ENCODE data around the gene ZBTB3. TPM values are rescaled to one million over a fixed set of nuclear protein-coding genes. Genes with fewer than 3 reads are reported as not detected.

ZBTB3 gene
- total and polyA plus RNA-seq, 2 donors (not counting 3 experiments of a cell fraction or from before 2014, with no cell fraction given): 3.7 to 6.9 TPM

- Histone ChIP-seq H3K27me3 (ENCODE audit: control insufficient read depth in 2 of 2, insufficient read depth in 2 of 2, low read length in 2 of 2) (no peaks in the 10 kb centered on the region), H3K4me2 (ENCODE audit: insufficient read depth, low read length) (peak overlapping the region; percentile 27), H3K27ac (ENCODE audit: insufficient read depth, low read depth, low read length) (no peak overlapping the region), H2AFZ (ENCODE audit: low read depth, low read length) (peak overlapping the region; percentile 61), H3K9me3 (replicated peaks; ENCODE audit: control insufficient read depth, insufficient read depth, low read length) (no peaks in the 10 kb centered on the region), H4K20me1 (replicated peaks; ENCODE audit: control insufficient read depth, extremely low read depth, insufficient read depth, low read length) (no peaks in the 10 kb centered on the region), H3K79me2 (ENCODE audit: control insufficient read depth, insufficient read depth, low read length) (peaks cover 10% of the 10 kb centered on the region), H3K4me3 (replicated peaks in 1 of 3; ENCODE audit: insufficient read depth in 1 of 3, low read depth in 1 of 3, low read length in 3 of 3) (peak overlapping the region in 2 of 3 experiments; percentile 67 to 71), H3K9ac (replicated peaks; ENCODE audit: extremely low read depth, insufficient read depth, low read length) (no peak overlapping the region), H3K9me1 (replicated peaks; ENCODE audit: control insufficient read depth, extremely low read depth, insufficient read depth, low read length) (no peaks in the 10 kb centered on the region), H3K36me3 (ENCODE audit: control insufficient read depth in 2 of 2, extremely low read depth in 1 of 2, insufficient read depth in 2 of 2, low read length in 2 of 2) (peaks cover 0 to 5% of the 10 kb centered on the region in 2 experiments), H3K4me1 (ENCODE audit: control insufficient read depth, extremely low read depth, insufficient read depth, low read length) (peaks cover 5% of the 10 kb centered on the region)
- BruUV-seq (replicated peaks): TSS peak; percentile 55
- no peak for DNase-seq (ENCODE audit: low read depth, low spot score)
- POLR2A ChIA-PET: interaction anchor here (0.9 to 2.0 kb wide), 12 partner anchors 9 to 107 kb away, joined by 3 to 22 read pairs (median 5); partner anchors contain the start of genes C11orf98, CSKMT, GANAB and HNRNPUL2
- FAIRE-seq: no peak
- dilution Hi-C loops (cut with MboI; ENCODE audit: extremely low pct_ligation_motif_present, low sequenced_read_pairs) (no loop called here), intact Hi-C loops (cut with micrococcal nuclease) (loop anchor here (1.0 to 5.0 kb wide), 3 partner anchors 8 to 1084 kb away; partner anchors contain the start of genes MARK2, POLR2G and TTC9C)
- TF ChIP-seq GATA2 (IDR thresholded peaks at IDR 0.05; ENCODE audit: insufficient read depth, insufficient read length, low read depth, low read length): no peak
- CTCF ChIA-PET: interaction anchor here (0.9 to 2.7 kb wide), 14 partner anchors 8 to 210 kb away, joined by 3 to 26 read pairs (median 5); partner anchors contain the start of genes C11orf98, CSKMT, HNRNPUL2 and INTS5
Measured at GRCh38 chr11:62752994-62753735, 795 bp downstream of the ZBTB3 start.

DNA sequence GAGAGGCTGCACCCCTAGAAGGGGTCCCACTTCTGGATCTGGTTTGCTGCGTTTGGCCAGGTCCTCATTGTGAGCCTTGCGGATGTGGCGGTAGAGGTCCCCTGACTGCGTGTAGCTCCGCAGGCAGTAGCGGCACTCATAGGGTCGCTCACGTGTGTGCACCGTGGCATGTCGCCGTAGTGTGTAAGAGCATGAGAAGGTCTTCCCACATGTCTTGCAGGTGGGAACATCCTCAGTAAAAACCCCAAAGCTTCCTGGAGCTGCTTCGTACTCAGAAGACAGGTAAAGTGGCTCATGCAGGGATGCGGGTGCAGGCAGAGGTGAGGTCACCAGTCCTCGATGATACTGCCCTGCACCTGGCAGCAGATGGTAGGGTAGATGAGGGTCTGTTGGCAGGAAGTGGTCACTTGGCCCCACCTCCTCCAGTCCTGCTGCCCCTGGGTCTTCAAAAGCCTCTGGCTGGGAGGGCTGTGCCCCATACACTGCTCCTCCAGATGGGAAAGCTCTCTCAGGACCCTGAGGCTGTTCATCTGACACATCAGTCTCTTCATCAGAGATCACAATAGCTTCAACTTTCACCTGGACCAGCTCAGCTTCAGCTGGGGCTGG is 1.7 kb downstream of the ZBTB3 start:
- Histone ChIP-seq H4K20me1 (replicated peaks; ENCODE audit: control insufficient read depth, extremely low read depth, insufficient read depth, low read length) (no peaks in the 10 kb centered on the region), H3K9ac (replicated peaks; ENCODE audit: extremely low read depth, insufficient read depth, low read length) (no peak overlapping the region), H3K79me2 (ENCODE audit: control insufficient read depth, insufficient read depth, low read length) (peaks cover 10% of the 10 kb centered on the region), H3K4me1 (ENCODE audit: control insufficient read depth, extremely low read depth, insufficient read depth, low read length) (peaks cover 5% of the 10 kb centered on the region), H3K4me3 (replicated peaks in 1 of 3; ENCODE audit: insufficient read depth in 1 of 3, low read depth in 1 of 3, low read length in 3 of 3) (no peak overlapping the region), H3K27me3 (ENCODE audit: control insufficient read depth in 2 of 2, insufficient read depth in 2 of 2, low read length in 2 of 2) (no peaks in the 10 kb centered on the region), H3K27ac (ENCODE audit: insufficient read depth, low read depth, low read length) (no peak overlapping the region), H3K4me2 (ENCODE audit: insufficient read depth, low read length) (no peak overlapping the region), H3K9me1 (replicated peaks; ENCODE audit: control insufficient read depth, extremely low read depth, insufficient read depth, low read length) (no peaks in the 10 kb centered on the region), H2AFZ (ENCODE audit: low read depth, low read length) (no peak overlapping the region), H3K9me3 (replicated peaks; ENCODE audit: control insufficient read depth, insufficient read depth, low read length) (no peaks in the 10 kb centered on the region), H3K36me3 (ENCODE audit: control insufficient read depth in 2 of 2, extremely low read depth in 1 of 2, insufficient read depth in 2 of 2, low read length in 2 of 2) (peaks cover 0 to 5% of the 10 kb centered on the region in 2 experiments)
- ChIA-PET POLR2A (no interaction called here), CTCF (interaction anchor here (1.9 to 2.5 kb wide), 2 partner anchors 9 to 23 kb away, joined by 4 to 8 read pairs; no protein-coding TSS in a partner anchor)
- DNase-seq (ENCODE audit: low read depth, low spot score) (no peak), FAIRE-seq (no peak)
- dilution Hi-C loops (cut with MboI; ENCODE audit: extremely low pct_ligation_motif_present, low sequenced_read_pairs) (no loop called here), intact Hi-C loops (cut with micrococcal nuclease) (loop anchor here (5.0 kb wide), 1 partner anchor 1085 kb away; the partner anchor contains the start of gene MARK2)
- BruUV-seq (replicated peaks): no TSS peak
- TF ChIP-seq JUN (IDR thresholded peaks at IDR 0.05; ENCODE audit: borderline replicate concordance, insufficient read depth, insufficient read length, low read depth) (no peak), GATA2 (IDR thresholded peaks at IDR 0.05; ENCODE audit: insufficient read depth, insufficient read length, low read depth, low read length) (no peak), EZH2 (IDR thresholded peaks at IDR 0.05; ENCODE audit: borderline replicate concordance, low read depth, low read length, severe bottlenecking) (no peak), POLR2AphosphoS5 (IDR thresholded peaks at IDR 0.05; ENCODE audit: insufficient read depth, low read depth, low read length) (no peak), POLR2A (IDR thresholded peaks at IDR 0.05; ENCODE audit: low read depth, low read length) (no peak), FOS (IDR thresholded peaks at IDR 0.05; ENCODE audit: borderline replicate concordance, insufficient read depth, low read length) (no peak), MYC (IDR thresholded peaks at IDR 0.05; ENCODE audit: low read depth, low read length) (no peak)
- TF ChIP-seq, protein P1, sequence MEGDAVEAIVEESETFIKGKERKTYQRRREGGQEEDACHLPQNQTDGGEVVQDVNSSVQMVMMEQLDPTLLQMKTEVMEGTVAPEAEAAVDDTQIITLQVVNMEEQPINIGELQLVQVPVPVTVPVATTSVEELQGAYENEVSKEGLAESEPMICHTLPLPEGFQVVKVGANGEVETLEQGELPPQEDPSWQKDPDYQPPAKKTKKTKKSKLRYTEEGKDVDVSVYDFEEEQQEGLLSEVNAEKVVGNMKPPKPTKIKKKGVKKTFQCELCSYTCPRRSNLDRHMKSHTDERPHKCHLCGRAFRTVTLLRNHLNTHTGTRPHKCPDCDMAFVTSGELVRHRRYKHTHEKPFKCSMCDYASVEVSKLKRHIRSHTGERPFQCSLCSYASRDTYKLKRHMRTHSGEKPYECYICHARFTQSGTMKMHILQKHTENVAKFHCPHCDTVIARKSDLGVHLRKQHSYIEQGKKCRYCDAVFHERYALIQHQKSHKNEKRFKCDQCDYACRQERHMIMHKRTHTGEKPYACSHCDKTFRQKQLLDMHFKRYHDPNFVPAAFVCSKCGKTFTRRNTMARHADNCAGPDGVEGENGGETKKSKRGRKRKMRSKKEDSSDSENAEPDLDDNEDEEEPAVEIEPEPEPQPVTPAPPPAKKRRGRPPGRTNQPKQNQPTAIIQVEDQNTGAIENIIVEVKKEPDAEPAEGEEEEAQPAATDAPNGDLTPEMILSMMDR (IDR thresholded peaks at IDR 0.05; ENCODE audit: extremely low read depth in 1 of 2, insufficient read depth in 1 of 2, low read depth in 1 of 2, low read length in 2 of 2): no peak
- TF ChIP-seq, protein P2, sequence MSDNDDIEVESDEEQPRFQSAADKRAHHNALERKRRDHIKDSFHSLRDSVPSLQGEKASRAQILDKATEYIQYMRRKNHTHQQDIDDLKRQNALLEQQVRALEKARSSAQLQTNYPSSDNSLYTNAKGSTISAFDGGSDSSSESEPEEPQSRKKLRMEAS (IDR thresholded peaks at IDR 0.05; ENCODE audit: insufficient read depth, insufficient read length): no peak
